ENCODE results near the gene EIF3D. TPM values are rescaled to one million over a fixed set of nuclear protein-coding genes. Genes with fewer than 3 reads are reported as not detected.

EIF3D gene
- total and polyA plus RNA-seq, 2 of the 13 experiments (the other 11 are each of a cell fraction or from before 2014, with no cell fraction given), result 118 to 274 TPM

GRCh38 chr22:36506637-36507517 lies 22.1 kb downstream of the EIF3D start, which contains the start of gene FOXRED2 (continued):
- peak; percentile 89; the same call in 1 of the 2 replicates for TF ChIP-seq ZNF672 (CRISPR knock-in tag; IDR thresholded peaks at IDR 0.05)
- no peak for TF ChIP-seq CENPX (CRISPR knock-in tag; IDR thresholded peaks at IDR 0.05)
- TF ChIP-seq ZNF841 (CRISPR knock-in tag; IDR thresholded peaks at IDR 0.05; ENCODE audit: borderline replicate concordance), result peak; percentile 98
- no peak for TF ChIP-seq GLMP (CRISPR knock-in tag; IDR thresholded peaks at IDR 0.05; ENCODE audit: borderline replicate concordance)
- TF ChIP-seq STAT5B (CRISPR knock-in tag; IDR thresholded peaks at IDR 0.05), result no peak
- TF ChIP-seq TBX2 (CRISPR knock-in tag; IDR thresholded peaks at IDR 0.05; ENCODE audit: borderline replicate concordance), result peak; percentile 93
- peak; percentile 99 for TF ChIP-seq CENPT (CRISPR knock-in tag; IDR thresholded peaks at IDR 0.05; ENCODE audit: low read depth)
- peak; percentile 94; the same call in 1 of the 2 replicates for TF ChIP-seq REL (CRISPR knock-in tag; conservative IDR thresholded peaks at IDR 0.05)
- peak; percentile 96 for TF ChIP-seq ZNF761 (CRISPR knock-in tag; conservative IDR thresholded peaks at IDR 0.05)
- peak; percentile 68; the same call in 1 of the 2 replicates for TF ChIP-seq CAMTA2 (CRISPR knock-in tag; IDR thresholded peaks at IDR 0.05; ENCODE audit: borderline replicate concordance)
- no peak for TF ChIP-seq ZNF382 (CRISPR knock-in tag; IDR thresholded peaks at IDR 0.05; ENCODE audit: borderline replicate concordance)
- peak; percentile 81 for TF ChIP-seq ZSCAN25 (CRISPR knock-in tag; IDR thresholded peaks at IDR 0.05)
- no peak for TF ChIP-seq ZBTB4 (CRISPR knock-in tag; IDR thresholded peaks at IDR 0.05; ENCODE audit: borderline replicate concordance)
- TF ChIP-seq ATF2 (CRISPR knock-in tag; IDR thresholded peaks at IDR 0.05), result peak; percentile 69
- TF ChIP-seq JDP2 (CRISPR knock-in tag; IDR thresholded peaks at IDR 0.05; ENCODE audit: borderline replicate concordance), result peak; percentile 68; the same call in 1 of the 2 replicates
- no peak; the same call in 1 of the 2 replicates for TF ChIP-seq THRA (CRISPR knock-in tag; IDR thresholded peaks at IDR 0.05; ENCODE audit: borderline replicate concordance)
- peak; percentile 91 for TF ChIP-seq KLF12 (CRISPR knock-in tag; IDR thresholded peaks at IDR 0.05; ENCODE audit: borderline replicate concordance)
- TF ChIP-seq ATF4 (CRISPR knock-in tag; IDR thresholded peaks at IDR 0.05), result peak; percentile 61 to 77; a peak in 1 of 4 replicates
- TF ChIP-seq EZH2 (conservative IDR thresholded peaks at IDR 0.05; ENCODE audit: low read depth, low read length), result no peak
- TF ChIP-seq GPN1 (CRISPR knock-in tag; IDR thresholded peaks at IDR 0.05; ENCODE audit: borderline replicate concordance), result no peak
